GM23338 (cell line): ENCODE results near the gene POU5F1. TPM values are rescaled to one million over a fixed set of nuclear protein-coding genes. Genes with fewer than 3 reads are reported as not detected.

ENCODE experiments used
- ATAC-seq: fragments of 200-7000 bp; cut with Tn5 transposase; 3 replicates; pipeline ENCODE4 v1.9.1; 2020
- DNase-seq: peaks from one replicate; pipeline ENCODE4 v3.0.0-alpha.2; 2015; ENCODE audit warnings: low spot score
- H2AFZ ChIP-seq: fragments of 200-600 bp; sonication (generic); 2 replicates; pipeline ENCODE4 v1.8.0; 2016; ENCODE audit warnings: antibody characterized with exemption, mild to moderate bottlenecking, moderate library complexity
- H3F3A ChIP-seq: fragments of 200-600 bp; sonication (generic); replicated peaks from 2 replicates; pipeline ENCODE4 v1.8.0; 2017; ENCODE audit warnings: antibody characterized with exemption, mixed run types, low read depth
- H3K27ac ChIP-seq: fragments of 200-600 bp; sonication (generic); 2 replicates; pipeline ENCODE4 v1.6.1; 2016; ENCODE audit warnings: low read depth
- H3K27me3 ChIP-seq: fragments of 200-600 bp; sonication (generic); 2 replicates; pipeline ENCODE4 v1.8.0; 2016; ENCODE audit warnings: mild to moderate bottlenecking, mixed run types, moderate library complexity; ENCODE audit not compliant: insufficient read depth
- H3K36me3 ChIP-seq: fragments of 200-600 bp; sonication (generic); 2 replicates; pipeline ENCODE4 v1.8.0; 2016; ENCODE audit warnings: mild to moderate bottlenecking; ENCODE audit not compliant: insufficient read depth
- H3K4me1 ChIP-seq: fragments of 200-600 bp; sonication (generic); 2 replicates; pipeline ENCODE4 v1.8.0; 2016; ENCODE audit warnings: mild to moderate bottlenecking, moderate library complexity; ENCODE audit not compliant: insufficient read depth
- H3K4me2 ChIP-seq: fragments of 200-600 bp; sonication (generic); 2 replicates; pipeline ENCODE4 v1.7.1; 2017; ENCODE audit warnings: mixed run types
- H3K4me3 ChIP-seq: fragments of 200-600 bp; sonication (generic); 2 replicates; pipeline ENCODE4 v1.6.1; 2016; ENCODE audit warnings: mixed run types
- H3K79me2 ChIP-seq: fragments of 200-600 bp; sonication (generic); replicated peaks from 2 replicates; pipeline ENCODE4 v1.8.0; 2017; ENCODE audit warnings: mild to moderate bottlenecking; ENCODE audit not compliant: insufficient read depth
- H3K9me2 ChIP-seq: fragments of 200-600 bp; sonication (generic); 2 replicates; pipeline ENCODE4 v1.8.0; 2017; ENCODE audit not compliant: insufficient read depth
- H4K20me1 ChIP-seq: fragments of 200-600 bp; sonication (generic); replicated peaks from 2 replicates; pipeline ENCODE4 v1.8.0; 2017; ENCODE audit warnings: mild to moderate bottlenecking; ENCODE audit not compliant: insufficient read depth
- H3K27ac Mint-ChIP-seq: 2 replicates; pipeline ENCODE4 v1.8.0; 2020; ENCODE audit warnings: inconsistent platforms, mild to moderate bottlenecking, moderate library complexity, mixed read lengths
- H3K27me3 Mint-ChIP-seq: 3 replicates; pipeline ENCODE4 v1.8.0; 2022; ENCODE audit warnings: low read depth, mild to moderate bottlenecking, moderate library complexity, mixed read lengths, inconsistent platforms; ENCODE audit not compliant: insufficient read depth, poor library complexity
- H3K36me3 Mint-ChIP-seq: 3 replicates; pipeline ENCODE4 v1.8.0; 2021; ENCODE audit warnings: low read depth, mild to moderate bottlenecking, inconsistent platforms, moderate library complexity, mixed read lengths
- H3K4me1 Mint-ChIP-seq: 3 replicates; pipeline ENCODE4 v1.8.0; 2020; ENCODE audit warnings: mild to moderate bottlenecking, inconsistent platforms, mixed read lengths
- H3K4me3 Mint-ChIP-seq: 3 replicates; pipeline ENCODE4 v1.8.0; 2021; ENCODE audit warnings: moderate library complexity, mild to moderate bottlenecking, inconsistent platforms, mixed read lengths
- H3K9me3 Mint-ChIP-seq: 3 replicates; pipeline ENCODE4 v1.8.0; 2020; ENCODE audit warnings: moderate library complexity, mild to moderate bottlenecking, inconsistent platforms, mixed read lengths
- CREB1 ChIP-seq: fragments of 250-450 bp; sonication (Bioruptor Pico); IDR thresholded peaks from 2 replicates; pipeline ENCODE4 v1.5.0; 2020; ENCODE audit warnings: low read depth, mild to moderate bottlenecking, moderate library complexity
- EZH2 ChIP-seq: fragments of 200-600 bp; sonication (generic); IDR thresholded peaks from one replicate; pipeline ENCODE4 v1.8.0; 2017; ENCODE audit warnings: antibody characterized with exemption, mild to moderate bottlenecking, low read depth; ENCODE audit not compliant: unreplicated experiment
- EZH2phosphoT487 ChIP-seq: fragments of 200-600 bp; sonication (generic); IDR thresholded peaks from one replicate; pipeline ENCODE4 v1.8.1; 2018; ENCODE audit warnings: antibody characterized with exemption; ENCODE audit not compliant: unreplicated experiment
- JUNB ChIP-seq: IDR thresholded peaks from one replicate; pipeline ENCODE4 v1.6.1; 2016; ENCODE audit warnings: antibody characterized with exemption; ENCODE audit not compliant: unreplicated experiment
- NANOG ChIP-seq: IDR thresholded peaks from 2 replicates; pipeline ENCODE4 v1.6.1; 2016; ENCODE audit warnings: antibody characterized with exemption, borderline replicate concordance
- POLR2AphosphoS5 ChIP-seq: IDR thresholded peaks from 2 replicates; pipeline ENCODE4 v1.6.1; 2016; ENCODE audit warnings: antibody characterized with exemption, low read depth
- STAT1 ChIP-seq: IDR thresholded peaks from one replicate; pipeline ENCODE4 v1.6.1; 2016; ENCODE audit warnings: antibody characterized with exemption; ENCODE audit not compliant: unreplicated experiment
- ZNF114 ChIP-seq: fragments of 250-450 bp; sonication (Bioruptor Pico); IDR thresholded peaks from 2 replicates; pipeline ENCODE4 v1.5.0; 2020; ENCODE audit warnings: mild to moderate bottlenecking, moderate library complexity
- ZNF331 ChIP-seq: fragments of 250-450 bp; sonication (Bioruptor Pico); IDR thresholded peaks from 2 replicates; pipeline ENCODE4 v1.5.0; 2020; ENCODE audit warnings: low read depth, mild to moderate bottlenecking, moderate library complexity
- polyA plus RNA-seq: library from polyadenylated mRNA; unstranded; fragments of >200 nt; fragmentation: Nextera tagmentation; extraction: Ambion mirVana; gene quantifications from 2 replicates; pipeline ENCODE4 v1.2.1, GENCODE V29; 2016
- total RNA-seq: library from RNA; depleted of rRNA; stranded (reverse); fragments of >200 nt; shearing (Covaris generic); gene quantifications from 2 replicates; pipeline ENCODE4 v1.2.3, GENCODE V29; 2014
- TF ChIP-seq, protein P1 (sequence below): fragments of 250-450 bp; sonication (Bioruptor Pico); IDR thresholded peaks from 2 replicates; pipeline ENCODE4 v1.5.0; 2020; ENCODE audit warnings: mild to moderate bottlenecking, moderate library complexity
- TF ChIP-seq, protein P2 (sequence below): IDR thresholded peaks from one replicate; pipeline ENCODE4 v1.6.1; 2018; ENCODE audit warnings: antibody characterized with exemption; ENCODE audit not compliant: unreplicated experiment
- TF ChIP-seq, protein P3 (sequence below), 2 experiments: fragments of 200-600 bp in 1 of 2; sonication (generic) in 1 of 2; conservative IDR thresholded peaks; 2 replicates each; pipeline versions ENCODE4 v1.5.1 to v1.6.1; 2016 to 2017; ENCODE audit warnings: antibody characterized with exemption in 2 of 2, low read depth in 2 of 2, mild to moderate bottlenecking in 2 of 2, moderate library complexity in 1 of 2
- TF ChIP-seq, protein P4 (sequence below): IDR thresholded peaks from 2 replicates; pipeline ENCODE4 v1.6.1; 2016; ENCODE audit warnings: antibody characterized with exemption

The POU5F1 gene
- total and polyA plus RNA-seq, 2 experiments from 2014 or later = 1,839 to 3,419 TPM

DNA sequence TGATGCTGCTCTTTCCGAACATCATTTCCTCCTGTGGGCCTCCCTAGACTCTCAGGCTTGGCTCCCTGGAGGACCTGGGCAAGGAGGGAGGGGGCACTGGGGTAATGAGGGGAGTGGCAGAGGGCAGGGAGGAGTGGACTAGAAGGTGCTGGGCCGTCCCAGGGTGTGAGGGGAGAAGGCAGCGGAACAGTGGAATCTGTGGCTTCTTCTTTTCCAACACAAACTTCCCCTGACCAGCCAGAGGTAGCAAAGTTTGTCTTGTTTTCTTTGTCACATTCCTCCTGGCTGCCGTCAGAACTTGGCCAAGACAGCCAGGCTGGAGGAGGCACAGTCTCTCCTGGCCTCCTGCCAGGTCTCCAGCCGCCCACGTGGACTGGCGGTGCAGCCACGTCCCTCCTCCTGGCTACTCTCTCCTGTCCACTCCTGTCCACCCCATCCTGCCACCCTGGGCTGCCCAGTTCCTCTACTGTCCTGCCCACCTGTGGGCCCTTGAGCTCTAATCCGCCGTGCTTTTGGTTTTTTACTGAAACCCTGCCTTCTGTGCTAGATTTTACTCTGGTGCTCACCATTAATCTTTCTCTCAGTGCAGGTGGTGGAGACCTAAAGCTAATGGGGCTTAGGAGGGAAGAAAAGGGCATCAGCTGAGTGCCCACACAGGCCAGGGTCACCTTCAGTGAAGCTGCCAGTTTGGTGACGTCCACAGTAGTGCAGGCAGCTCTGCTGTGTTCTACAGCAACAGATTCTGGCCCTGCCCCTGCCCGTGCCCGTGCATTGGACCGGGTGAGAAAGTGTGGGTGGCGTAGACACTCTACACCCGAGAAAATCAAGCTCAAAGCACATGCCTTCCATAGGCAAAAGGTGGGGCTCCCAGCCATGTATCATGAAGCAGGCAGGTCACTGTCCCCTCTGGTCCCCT lies 47.4 kb downstream of the POU5F1 start:
- no peak overlapping the region for H3K4me3 ChIP-seq
- Mint-ChIP-seq H3K27ac (no peak overlapping the region), H3K36me3 (no peaks in the 10 kb centered on the region), H3K9me3 (no peaks in the 10 kb centered on the region; the same call in 2 of the 3 replicates), H3K4me3 (no peak overlapping the region), H3K27me3 (peaks cover 12% of the 10 kb centered on the region), H3K4me1 (peaks cover 15% of the 10 kb centered on the region)
- H4K20me1 ChIP-seq = no peaks in the 10 kb centered on the region
- ATAC-seq = no peak
- 0 out of 2 replicates have a peak, but pooled peaks cover 4% of the 10 kb centered on the region for H3F3A ChIP-seq
- H3K27me3 ChIP-seq = no peaks in the 10 kb centered on the region
- no peaks in the 10 kb centered on the region for H3K4me1 ChIP-seq
- H3K36me3 ChIP-seq = no peaks in the 10 kb centered on the region
- H3K4me2 ChIP-seq = no peak overlapping the region
- H3K27ac ChIP-seq = no peak overlapping the region
- no peaks in the 10 kb centered on the region for H3K9me2 ChIP-seq
- H3K79me2 ChIP-seq = no peaks in the 10 kb centered on the region
- DNase-seq = no peak
- H2AFZ ChIP-seq = no peak overlapping the region
- TF ChIP-seq EZH2 (no peak), CREB1 (no peak), POLR2AphosphoS5 (no peak), NANOG (no peak), JUNB (no peak), ZNF114 (CRISPR knock-in tag) (no peak), STAT1 (no peak), ZNF331 (CRISPR knock-in tag) (no peak), EZH2phosphoT487 (no peak)
- TF ChIP-seq, protein P1, sequence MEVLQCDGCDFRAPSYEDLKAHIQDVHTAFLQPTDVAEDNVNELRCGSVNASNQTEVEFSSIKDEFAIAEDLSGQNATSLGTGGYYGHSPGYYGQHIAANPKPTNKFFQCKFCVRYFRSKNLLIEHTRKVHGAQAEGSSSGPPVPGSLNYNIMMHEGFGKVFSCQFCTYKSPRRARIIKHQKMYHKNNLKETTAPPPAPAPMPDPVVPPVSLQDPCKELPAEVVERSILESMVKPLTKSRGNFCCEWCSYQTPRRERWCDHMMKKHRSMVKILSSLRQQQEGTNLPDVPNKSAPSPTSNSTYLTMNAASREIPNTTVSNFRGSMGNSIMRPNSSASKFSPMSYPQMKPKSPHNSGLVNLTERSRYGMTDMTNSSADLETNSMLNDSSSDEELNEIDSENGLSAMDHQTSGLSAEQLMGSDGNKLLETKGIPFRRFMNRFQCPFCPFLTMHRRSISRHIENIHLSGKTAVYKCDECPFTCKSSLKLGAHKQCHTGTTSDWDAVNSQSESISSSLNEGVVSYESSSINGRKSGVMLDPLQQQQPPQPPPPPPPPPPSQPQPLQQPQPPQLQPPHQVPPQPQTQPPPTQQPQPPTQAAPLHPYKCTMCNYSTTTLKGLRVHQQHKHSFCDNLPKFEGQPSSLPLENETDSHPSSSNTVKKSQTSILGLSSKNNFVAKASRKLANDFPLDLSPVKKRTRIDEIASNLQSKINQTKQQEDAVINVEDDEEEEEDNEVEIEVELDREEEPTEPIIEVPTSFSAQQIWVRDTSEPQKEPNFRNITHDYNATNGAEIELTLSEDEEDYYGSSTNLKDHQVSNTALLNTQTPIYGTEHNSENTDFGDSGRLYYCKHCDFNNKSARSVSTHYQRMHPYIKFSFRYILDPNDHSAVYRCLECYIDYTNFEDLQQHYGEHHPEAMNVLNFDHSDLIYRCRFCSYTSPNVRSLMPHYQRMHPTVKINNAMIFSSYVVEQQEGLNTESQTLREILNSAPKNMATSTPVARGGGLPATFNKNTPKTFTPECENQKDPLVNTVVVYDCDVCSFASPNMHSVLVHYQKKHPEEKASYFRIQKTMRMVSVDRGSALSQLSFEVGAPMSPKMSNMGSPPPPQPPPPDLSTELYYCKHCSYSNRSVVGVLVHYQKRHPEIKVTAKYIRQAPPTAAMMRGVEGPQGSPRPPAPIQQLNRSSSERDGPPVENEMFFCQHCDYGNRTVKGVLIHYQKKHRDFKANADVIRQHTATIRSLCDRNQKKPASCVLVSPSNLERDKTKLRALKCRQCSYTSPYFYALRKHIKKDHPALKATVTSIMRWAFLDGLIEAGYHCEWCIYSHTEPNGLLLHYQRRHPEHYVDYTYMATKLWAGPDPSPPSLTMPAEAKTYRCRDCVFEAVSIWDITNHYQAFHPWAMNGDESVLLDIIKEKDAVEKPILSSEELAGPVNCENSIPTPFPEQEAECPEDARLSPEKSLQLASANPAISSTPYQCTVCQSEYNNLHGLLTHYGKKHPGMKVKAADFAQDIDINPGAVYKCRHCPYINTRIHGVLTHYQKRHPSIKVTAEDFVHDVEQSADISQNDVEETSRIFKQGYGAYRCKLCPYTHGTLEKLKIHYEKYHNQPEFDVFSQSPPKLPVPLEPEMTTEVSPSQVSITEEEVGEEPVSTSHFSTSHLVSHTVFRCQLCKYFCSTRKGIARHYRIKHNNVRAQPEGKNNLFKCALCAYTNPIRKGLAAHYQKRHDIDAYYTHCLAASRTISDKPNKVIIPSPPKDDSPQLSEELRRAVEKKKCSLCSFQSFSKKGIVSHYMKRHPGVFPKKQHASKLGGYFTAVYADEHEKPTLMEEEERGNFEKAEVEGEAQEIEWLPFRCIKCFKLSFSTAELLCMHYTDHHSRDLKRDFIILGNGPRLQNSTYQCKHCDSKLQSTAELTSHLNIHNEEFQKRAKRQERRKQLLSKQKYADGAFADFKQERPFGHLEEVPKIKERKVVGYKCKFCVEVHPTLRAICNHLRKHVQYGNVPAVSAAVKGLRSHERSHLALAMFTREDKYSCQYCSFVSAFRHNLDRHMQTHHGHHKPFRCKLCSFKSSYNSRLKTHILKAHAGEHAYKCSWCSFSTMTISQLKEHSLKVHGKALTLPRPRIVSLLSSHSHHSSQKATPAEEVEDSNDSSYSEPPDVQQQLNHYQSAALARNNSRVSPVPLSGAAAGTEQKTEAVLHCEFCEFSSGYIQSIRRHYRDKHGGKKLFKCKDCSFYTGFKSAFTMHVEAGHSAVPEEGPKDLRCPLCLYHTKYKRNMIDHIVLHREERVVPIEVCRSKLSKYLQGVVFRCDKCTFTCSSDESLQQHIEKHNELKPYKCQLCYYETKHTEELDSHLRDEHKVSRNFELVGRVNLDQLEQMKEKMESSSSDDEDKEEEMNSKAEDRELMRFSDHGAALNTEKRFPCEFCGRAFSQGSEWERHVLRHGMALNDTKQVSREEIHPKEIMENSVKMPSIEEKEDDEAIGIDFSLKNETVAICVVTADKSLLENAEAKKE (CRISPR knock-in tag) = no peak
- TF ChIP-seq, protein P2, sequence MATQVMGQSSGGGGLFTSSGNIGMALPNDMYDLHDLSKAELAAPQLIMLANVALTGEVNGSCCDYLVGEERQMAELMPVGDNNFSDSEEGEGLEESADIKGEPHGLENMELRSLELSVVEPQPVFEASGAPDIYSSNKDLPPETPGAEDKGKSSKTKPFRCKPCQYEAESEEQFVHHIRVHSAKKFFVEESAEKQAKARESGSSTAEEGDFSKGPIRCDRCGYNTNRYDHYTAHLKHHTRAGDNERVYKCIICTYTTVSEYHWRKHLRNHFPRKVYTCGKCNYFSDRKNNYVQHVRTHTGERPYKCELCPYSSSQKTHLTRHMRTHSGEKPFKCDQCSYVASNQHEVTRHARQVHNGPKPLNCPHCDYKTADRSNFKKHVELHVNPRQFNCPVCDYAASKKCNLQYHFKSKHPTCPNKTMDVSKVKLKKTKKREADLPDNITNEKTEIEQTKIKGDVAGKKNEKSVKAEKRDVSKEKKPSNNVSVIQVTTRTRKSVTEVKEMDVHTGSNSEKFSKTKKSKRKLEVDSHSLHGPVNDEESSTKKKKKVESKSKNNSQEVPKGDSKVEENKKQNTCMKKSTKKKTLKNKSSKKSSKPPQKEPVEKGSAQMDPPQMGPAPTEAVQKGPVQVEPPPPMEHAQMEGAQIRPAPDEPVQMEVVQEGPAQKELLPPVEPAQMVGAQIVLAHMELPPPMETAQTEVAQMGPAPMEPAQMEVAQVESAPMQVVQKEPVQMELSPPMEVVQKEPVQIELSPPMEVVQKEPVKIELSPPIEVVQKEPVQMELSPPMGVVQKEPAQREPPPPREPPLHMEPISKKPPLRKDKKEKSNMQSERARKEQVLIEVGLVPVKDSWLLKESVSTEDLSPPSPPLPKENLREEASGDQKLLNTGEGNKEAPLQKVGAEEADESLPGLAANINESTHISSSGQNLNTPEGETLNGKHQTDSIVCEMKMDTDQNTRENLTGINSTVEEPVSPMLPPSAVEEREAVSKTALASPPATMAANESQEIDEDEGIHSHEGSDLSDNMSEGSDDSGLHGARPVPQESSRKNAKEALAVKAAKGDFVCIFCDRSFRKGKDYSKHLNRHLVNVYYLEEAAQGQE = no peak
- TF ChIP-seq, protein P3, sequence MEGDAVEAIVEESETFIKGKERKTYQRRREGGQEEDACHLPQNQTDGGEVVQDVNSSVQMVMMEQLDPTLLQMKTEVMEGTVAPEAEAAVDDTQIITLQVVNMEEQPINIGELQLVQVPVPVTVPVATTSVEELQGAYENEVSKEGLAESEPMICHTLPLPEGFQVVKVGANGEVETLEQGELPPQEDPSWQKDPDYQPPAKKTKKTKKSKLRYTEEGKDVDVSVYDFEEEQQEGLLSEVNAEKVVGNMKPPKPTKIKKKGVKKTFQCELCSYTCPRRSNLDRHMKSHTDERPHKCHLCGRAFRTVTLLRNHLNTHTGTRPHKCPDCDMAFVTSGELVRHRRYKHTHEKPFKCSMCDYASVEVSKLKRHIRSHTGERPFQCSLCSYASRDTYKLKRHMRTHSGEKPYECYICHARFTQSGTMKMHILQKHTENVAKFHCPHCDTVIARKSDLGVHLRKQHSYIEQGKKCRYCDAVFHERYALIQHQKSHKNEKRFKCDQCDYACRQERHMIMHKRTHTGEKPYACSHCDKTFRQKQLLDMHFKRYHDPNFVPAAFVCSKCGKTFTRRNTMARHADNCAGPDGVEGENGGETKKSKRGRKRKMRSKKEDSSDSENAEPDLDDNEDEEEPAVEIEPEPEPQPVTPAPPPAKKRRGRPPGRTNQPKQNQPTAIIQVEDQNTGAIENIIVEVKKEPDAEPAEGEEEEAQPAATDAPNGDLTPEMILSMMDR (conservative IDR thresholded peaks at IDR 0.05; ENCODE audit: low read depth in 2 of 2) = no peak
- TF ChIP-seq, protein P4, sequence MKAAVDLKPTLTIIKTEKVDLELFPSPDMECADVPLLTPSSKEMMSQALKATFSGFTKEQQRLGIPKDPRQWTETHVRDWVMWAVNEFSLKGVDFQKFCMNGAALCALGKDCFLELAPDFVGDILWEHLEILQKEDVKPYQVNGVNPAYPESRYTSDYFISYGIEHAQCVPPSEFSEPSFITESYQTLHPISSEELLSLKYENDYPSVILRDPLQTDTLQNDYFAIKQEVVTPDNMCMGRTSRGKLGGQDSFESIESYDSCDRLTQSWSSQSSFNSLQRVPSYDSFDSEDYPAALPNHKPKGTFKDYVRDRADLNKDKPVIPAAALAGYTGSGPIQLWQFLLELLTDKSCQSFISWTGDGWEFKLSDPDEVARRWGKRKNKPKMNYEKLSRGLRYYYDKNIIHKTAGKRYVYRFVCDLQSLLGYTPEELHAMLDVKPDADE = no peak
